Neural cell (in vitro differentiated cells): Measurements from ENCODE around the gene LRRC15.

Experiments used
- EZH2 ChIP-seq: fragments of 200-600, 300-800 bp; shearing (Covaris generic), sonication (generic); IDR thresholded peaks from 2 replicates; pipeline ENCODE4 v1.6.1; 2014; ENCODE audit warnings: antibody characterized with exemption, low read length, borderline replicate concordance, mild to moderate bottlenecking; ENCODE audit not compliant: insufficient read depth, poor library complexity, severe bottlenecking
- TF ChIP-seq, protein P1 (sequence below): fragments of 450-650 bp; IDR thresholded peaks from 2 replicates; pipeline ENCODE4 v1.5.1; 2014; ENCODE audit warnings: antibody characterized with exemption, mild to moderate bottlenecking, moderate library complexity; ENCODE audit not compliant: poor library complexity, severe bottlenecking

GRCh38 chr3:194315088-194315964, 54.2 kb downstream of the LRRC15 start:
- TF ChIP-seq, protein P1, sequence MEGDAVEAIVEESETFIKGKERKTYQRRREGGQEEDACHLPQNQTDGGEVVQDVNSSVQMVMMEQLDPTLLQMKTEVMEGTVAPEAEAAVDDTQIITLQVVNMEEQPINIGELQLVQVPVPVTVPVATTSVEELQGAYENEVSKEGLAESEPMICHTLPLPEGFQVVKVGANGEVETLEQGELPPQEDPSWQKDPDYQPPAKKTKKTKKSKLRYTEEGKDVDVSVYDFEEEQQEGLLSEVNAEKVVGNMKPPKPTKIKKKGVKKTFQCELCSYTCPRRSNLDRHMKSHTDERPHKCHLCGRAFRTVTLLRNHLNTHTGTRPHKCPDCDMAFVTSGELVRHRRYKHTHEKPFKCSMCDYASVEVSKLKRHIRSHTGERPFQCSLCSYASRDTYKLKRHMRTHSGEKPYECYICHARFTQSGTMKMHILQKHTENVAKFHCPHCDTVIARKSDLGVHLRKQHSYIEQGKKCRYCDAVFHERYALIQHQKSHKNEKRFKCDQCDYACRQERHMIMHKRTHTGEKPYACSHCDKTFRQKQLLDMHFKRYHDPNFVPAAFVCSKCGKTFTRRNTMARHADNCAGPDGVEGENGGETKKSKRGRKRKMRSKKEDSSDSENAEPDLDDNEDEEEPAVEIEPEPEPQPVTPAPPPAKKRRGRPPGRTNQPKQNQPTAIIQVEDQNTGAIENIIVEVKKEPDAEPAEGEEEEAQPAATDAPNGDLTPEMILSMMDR = peak; percentile 98
- no peak for TF ChIP-seq EZH2
